ENCODE data around the gene GRIN2A. TPM values are rescaled to one million over a fixed set of nuclear protein-coding genes. Genes with fewer than 3 reads are reported as not detected.

GRIN2A gene
- total and polyA plus RNA-seq, 2 donors (not counting 1 experiment from before 2014, with no cell fraction given), result 0.44 TPM; not detected in 1

GRCh38 chr16:10070591-10070990, 111.6 kb downstream of the GRIN2A start:
- no peak for DNase-seq

GRCh38 chr16:10069374-10069773, 112.9 kb downstream of the GRIN2A start:
- H3K79me2 ChIP-seq (ENCODE audit: control insufficient read depth, insufficient read depth, low read length), result no peaks in the 10 kb centered on the region
- H3K4me3 ChIP-seq (ENCODE audit: control extremely low read depth in 1 of 5, extremely low read depth in 1 of 5, insufficient read depth in 1 of 5, low read depth in 2 of 5, low read length in 4 of 5), result no peak overlapping the region
- H4K20me1 ChIP-seq (ENCODE audit: control insufficient read depth, insufficient read depth, low read length, poor library complexity, severe bottlenecking), result no peaks in the 10 kb centered on the region
- H3K9me3 ChIP-seq (ENCODE audit: control extremely low read depth in 1 of 3, control insufficient read depth in 2 of 3, insufficient read depth in 1 of 3, low read length in 2 of 3), result no peaks in the 10 kb centered on the region
- H3K27me3 ChIP-seq (replicated peaks in 1 of 4; ENCODE audit: control extremely low read depth in 1 of 4, control insufficient read depth in 3 of 4, insufficient read depth in 4 of 4, low read length in 3 of 4), result peaks cover 0 to 11% (median 0%) of the 10 kb centered on the region in 4 experiments
- H3K27me3 Mint-ChIP-seq, result peaks cover 41% of the 10 kb centered on the region
- no peak overlapping the region for H2AFZ ChIP-seq (ENCODE audit: insufficient read depth, low read depth, low read length, poor library complexity, severe bottlenecking)
- no peaks in the 10 kb centered on the region for H3K36me3 ChIP-seq (replicated peaks in 1 of 2; ENCODE audit: control extremely low read depth in 1 of 2, control insufficient read depth in 1 of 2, extremely low read depth in 1 of 2, insufficient read depth in 2 of 2, low read length in 1 of 2)
- intact Hi-C loops (cut with micrococcal nuclease), result no loop called here
- DNase-seq (no peak), ATAC-seq (ENCODE audit: low read depth) (no peak)
- WGBS (ENCODE audit: insufficient coverage), result 72% methylated on average over 3 of the region's 3 CpGs
- CTCF ChIA-PET, result no interaction called here
- H3K4me1 ChIP-seq (ENCODE audit: control insufficient read depth in 2 of 2, insufficient read depth in 2 of 2, low read length in 2 of 2), result no peaks in the 10 kb centered on the region
- H3K27ac ChIP-seq (ENCODE audit: low read length in 2 of 2), result no peak overlapping the region
- TF ChIP-seq EZH2 (IDR thresholded peaks at IDR 0.05; ENCODE audit: borderline replicate concordance, insufficient read depth, low read depth, low read length, poor library complexity, severe bottlenecking) (no peak), CTCF (IDR thresholded peaks at IDR 0.05) (no peak)
- H3K4me3 Mint-ChIP-seq, result no peak overlapping the region
- no peaks in the 10 kb centered on the region for H3K4me1 Mint-ChIP-seq
- no peak overlapping the region for H3K4me2 ChIP-seq (replicated peaks; ENCODE audit: low read depth, low read length, poor library complexity, severe bottlenecking)
- POLR2A ChIA-PET, result no interaction called here
- H3K9ac ChIP-seq (ENCODE audit: low read length), result no peak overlapping the region
- H3K27ac Mint-ChIP-seq, result no peak overlapping the region
- H3K9me3 Mint-ChIP-seq (ENCODE audit: insufficient read depth), result no peaks in the 10 kb centered on the region

More at GRCh38 chr16:10070591-10070990, 111.6 kb downstream of the GRIN2A start:
- intact Hi-C loops (cut with micrococcal nuclease), result no loop called here
- POLR2A ChIA-PET, result no interaction called here
- H3K27me3 Mint-ChIP-seq, result peaks cover 41% of the 10 kb centered on the region
- 86% methylated on average over 3 of the region's 4 CpGs for WGBS (ENCODE audit: insufficient coverage)
- Histone ChIP-seq H3K27ac (ENCODE audit: low read length in 2 of 2) (no peak overlapping the region), H3K4me3 (ENCODE audit: control extremely low read depth in 1 of 5, extremely low read depth in 1 of 5, insufficient read depth in 1 of 5, low read depth in 2 of 5, low read length in 4 of 5) (no peak overlapping the region), H3K36me3 (replicated peaks in 1 of 2; ENCODE audit: control extremely low read depth in 1 of 2, control insufficient read depth in 1 of 2, extremely low read depth in 1 of 2, insufficient read depth in 2 of 2, low read length in 1 of 2) (no peaks in the 10 kb centered on the region), H3K9ac (ENCODE audit: low read length) (no peak overlapping the region), H3K79me2 (ENCODE audit: control insufficient read depth, insufficient read depth, low read length) (no peaks in the 10 kb centered on the region), H3K4me1 (ENCODE audit: control insufficient read depth in 2 of 2, insufficient read depth in 2 of 2, low read length in 2 of 2) (no peaks in the 10 kb centered on the region), H4K20me1 (ENCODE audit: control insufficient read depth, insufficient read depth, low read length, poor library complexity, severe bottlenecking) (no peaks in the 10 kb centered on the region), H2AFZ (ENCODE audit: insufficient read depth, low read depth, low read length, poor library complexity, severe bottlenecking) (no peak overlapping the region), H3K27me3 (replicated peaks in 1 of 4; ENCODE audit: control extremely low read depth in 1 of 4, control insufficient read depth in 3 of 4, insufficient read depth in 4 of 4, low read length in 3 of 4) (peaks cover 0 to 11% (median 0%) of the 10 kb centered on the region in 4 experiments), H3K4me2 (replicated peaks; ENCODE audit: low read depth, low read length, poor library complexity, severe bottlenecking) (no peak overlapping the region), H3K9me3 (ENCODE audit: control extremely low read depth in 1 of 3, control insufficient read depth in 2 of 3, insufficient read depth in 1 of 3, low read length in 2 of 3) (no peaks in the 10 kb centered on the region)
- no peaks in the 10 kb centered on the region for H3K4me1 Mint-ChIP-seq
- no peak for TF ChIP-seq EZH2 (IDR thresholded peaks at IDR 0.05; ENCODE audit: borderline replicate concordance, insufficient read depth, low read depth, low read length, poor library complexity, severe bottlenecking)
- no peak for TF ChIP-seq CTCF (IDR thresholded peaks at IDR 0.05)
- no peaks in the 10 kb centered on the region for H3K9me3 Mint-ChIP-seq (ENCODE audit: insufficient read depth)
- no peak overlapping the region for H3K4me3 Mint-ChIP-seq
- H3K27ac Mint-ChIP-seq, result no peak overlapping the region
- ATAC-seq (ENCODE audit: low read depth), result no peak
- CTCF ChIA-PET, result no interaction called here
